Liver (tissue), 9 donors: ENCODE data around the gene MUSK. TPM values are rescaled to one million over a fixed set of nuclear protein-coding genes. Genes with fewer than 3 reads are reported as not detected.

Source experiments
- DNase-seq: peaks from one replicate; pipeline ENCODE4 v3.0.0-alpha.2; 2017; ENCODE audit warnings: low spot score
- H3K27ac ChIP-seq, 2 donors: one replicate each; pipeline ENCODE4 v1.7.0; 2013; ENCODE audit warnings: inconsistent platforms in 2 of 2, low read length in 2 of 2, control low read depth in 1 of 2, low read depth in 1 of 2, mild to moderate bottlenecking in 1 of 2
- H3K27me3 ChIP-seq, 4 donors: one replicate each; pipeline versions ENCODE4 v1.6.1 to v1.7.0; 2013; ENCODE audit warnings: low read length in 3 of 4, inconsistent platforms in 1 of 4, mild to moderate bottlenecking in 1 of 4, moderate library complexity in 1 of 4; ENCODE audit not compliant: control insufficient read depth in 4 of 4, insufficient read depth in 4 of 4
- H3K36me3 ChIP-seq, 4 donors: one replicate each; pipeline versions ENCODE4 v1.6.1 to v1.7.0; 2013; ENCODE audit warnings: low read length in 3 of 4, mild to moderate bottlenecking in 3 of 4, low read depth in 1 of 4, moderate library complexity in 1 of 4; ENCODE audit not compliant: control insufficient read depth in 4 of 4, insufficient read depth in 3 of 4
- H3K4me1 ChIP-seq, 4 donors: one replicate each; pipeline versions ENCODE4 v1.6.1 to v1.7.0; 2013; ENCODE audit warnings: low read length in 3 of 4, mild to moderate bottlenecking in 3 of 4, moderate library complexity in 1 of 4; ENCODE audit not compliant: control insufficient read depth in 4 of 4, insufficient read depth in 4 of 4
- H3K4me3 ChIP-seq, 3 donors: one replicate each; pipeline versions ENCODE4 v1.6.1 to v1.7.0; 2013; ENCODE audit warnings: low read length in 3 of 3, control low read depth in 1 of 3, low read depth in 1 of 3, mild to moderate bottlenecking in 1 of 3
- H3K9ac ChIP-seq, 2 donors: one replicate each; pipeline ENCODE4 v1.7.0; 2013; ENCODE audit warnings: low read length in 2 of 2, mild to moderate bottlenecking in 2 of 2, moderate library complexity in 2 of 2, control low read depth in 1 of 2, low read depth in 1 of 2
- H3K9me3 ChIP-seq, 4 donors: one replicate each; pipeline versions ENCODE4 v1.6.1 to v1.7.0; 2013; ENCODE audit warnings: low read length in 3 of 4; ENCODE audit not compliant: control insufficient read depth in 4 of 4
- ATF3 ChIP-seq: IDR thresholded peaks from 2 replicates; pipeline ENCODE4 v1.6.1; 2016; ENCODE audit warnings: antibody characterized with exemption
- CTCF ChIP-seq: fragments of 150-350 bp; IDR thresholded peaks from 2 replicates; pipeline ENCODE4 v1.5.1; 2017; ENCODE audit warnings: improper control_type of control experiment, low read depth, low read length; ENCODE audit not compliant: missing input control
- EGR1 ChIP-seq, 2 donors: IDR thresholded peaks; 2 replicates each; pipeline ENCODE4 v1.6.1; 2016 to 2018; ENCODE audit warnings: antibody characterized with exemption in 2 of 2, low read depth in 2 of 2
- FOXA1 ChIP-seq: IDR thresholded peaks from 2 replicates; pipeline ENCODE4 v1.6.1; 2016; ENCODE audit warnings: antibody characterized with exemption
- GABPA ChIP-seq, 2 donors: IDR thresholded peaks in 1 of 2; conservative IDR thresholded peaks in 1 of 2; 2 replicates each; pipeline ENCODE4 v1.6.1; 2016; ENCODE audit warnings: antibody characterized with exemption in 2 of 2, mild to moderate bottlenecking in 1 of 2, moderate library complexity in 1 of 2
- HNF4A ChIP-seq, 2 donors: conservative IDR thresholded peaks; 2 replicates each; pipeline ENCODE4 v1.6.1; 2016; ENCODE audit warnings: antibody characterized with exemption in 2 of 2, mild to moderate bottlenecking in 2 of 2
- HNF4G ChIP-seq: IDR thresholded peaks from 2 replicates; pipeline ENCODE4 v1.6.1; 2016; ENCODE audit warnings: antibody characterized with exemption
- JUND ChIP-seq, 2 donors: IDR thresholded peaks; 2 replicates each; pipeline ENCODE4 v1.6.1; 2016; ENCODE audit warnings: antibody characterized with exemption in 2 of 2
- NR2F2 ChIP-seq: IDR thresholded peaks from 2 replicates; pipeline ENCODE4 v1.6.1; 2016; ENCODE audit warnings: antibody characterized with exemption
- RAD21 ChIP-seq, 2 donors: IDR thresholded peaks; 2 replicates each; pipeline ENCODE4 v1.6.1; 2016; ENCODE audit warnings: antibody characterized with exemption in 2 of 2, mild to moderate bottlenecking in 2 of 2
- RXRA ChIP-seq, 2 donors: IDR thresholded peaks; 2 replicates each; pipeline ENCODE4 v1.6.1; 2017 to 2018; ENCODE audit warnings: antibody characterized with exemption in 2 of 2, mild to moderate bottlenecking in 1 of 2
- TAF1 ChIP-seq: conservative IDR thresholded peaks from 2 replicates; pipeline ENCODE4 v1.6.1; 2016; ENCODE audit warnings: antibody characterized with exemption, mild to moderate bottlenecking
- YY1 ChIP-seq: IDR thresholded peaks from 2 replicates; pipeline ENCODE4 v1.6.1; 2016; ENCODE audit warnings: antibody characterized with exemption, mild to moderate bottlenecking
- ZBTB33 ChIP-seq: IDR thresholded peaks from 2 replicates; pipeline ENCODE4 v1.6.1; 2016; ENCODE audit warnings: antibody characterized with exemption
- WGBS: extraction: QIAGEN DNeasy Blood & Tissue Kit; methylation state at CpG from one replicate; pipeline ENCODE4 v1.1.7; 2013; 5-methylcytosine and 5-hydroxymethylcytosine counted together
- polyA plus RNA-seq, 2 donors: library from polyadenylated mRNA; stranded (reverse) in 1 of 2; unstranded in 1 of 2; fragments of 200-250 nt in 1 of 2; fragments of >200 nt in 1 of 2; fragmentation: Nextera tagmentation in 1 of 2; extraction: Ambion mirVana in 1 of 2; gene quantifications; one replicate each; pipeline versions ENCODE4 v1.2.1 to v1.2.3, GENCODE V29; 2013 to 2015
- total RNA-seq, 2 donors: library from RNA; depleted of rRNA; stranded (reverse); fragments of >200 nt; gene quantifications; one replicate each; pipeline ENCODE4 v1.2.3, GENCODE V29; 2014
- donor health status: healthy.
- donor health status: healthy.
- donor health status: healthy.
- donor health status: healthy.
- donor health status: healthy.

Gene MUSK
- total and polyA plus RNA-seq, 4 donors = 0.05 to 0.17 (median 0.10) TPM; not detected in 1

- no peaks in the 10 kb centered on the region for H3K36me3 ChIP-seq
- no peak overlapping the region for H3K27ac ChIP-seq
- 72% methylated on average over 9 of the region's 9 CpGs for WGBS
- TF ChIP-seq NR2F2 (no peak), RAD21 (IDR thresholded peaks at IDR 0.05) (peak in 1 of 2 donors; percentile 27)
- DNase-seq = no peak
- no peaks in the 10 kb centered on the region for H3K9me3 ChIP-seq
- H3K27me3 ChIP-seq = no peaks in the 10 kb centered on the region
- H3K4me1 ChIP-seq = no peaks in the 10 kb centered on the region
- no peak overlapping the region for H3K4me3 ChIP-seq
- no peak overlapping the region for H3K9ac ChIP-seq
These were observed 173.6 kb downstream of the MUSK start for GRCh38 chr9:110842169-110842568.

- DNase-seq = no peak
- Histone ChIP-seq H3K27ac (no peak overlapping the region), H3K9ac (no peak overlapping the region), H3K9me3 (no peaks in the 10 kb centered on the region), H3K36me3 (no peaks in the 10 kb centered on the region), H3K4me1 (no peaks in the 10 kb centered on the region), H3K4me3 (no peak overlapping the region), H3K27me3 (no peaks in the 10 kb centered on the region)
- TF ChIP-seq FOXA1 (no peak), CTCF (no peak), HNF4G (no peak), TAF1 (no peak), ZBTB33 (no peak), GABPA (IDR thresholded peaks at IDR 0.05 in 1 of 2, conservative IDR thresholded peaks at IDR 0.05 in 1 of 2) (no peak), EGR1 (IDR thresholded peaks at IDR 0.05; ENCODE audit: low read depth in 2 of 2) (no peak), HNF4A (conservative IDR thresholded peaks at IDR 0.05) (no peak), YY1 (no peak), RAD21 (IDR thresholded peaks at IDR 0.05) (no peak), JUND (IDR thresholded peaks at IDR 0.05) (no peak)
- 42% methylated on average over 3 of the region's 3 CpGs for WGBS
These were observed 174.4 kb downstream of the MUSK start for GRCh38 chr9:110842986-110843385.

GRCh38 chr9:110844121-110844520 lies 175.5 kb downstream of the MUSK start:
- WGBS = 84% methylated on average over 1 of the region's 1 CpG
- no peaks in the 10 kb centered on the region for H3K9me3 ChIP-seq
- TF ChIP-seq RXRA (IDR thresholded peaks at IDR 0.05) = no peak
- no peak for TF ChIP-seq NR2F2
- TF ChIP-seq RAD21 (IDR thresholded peaks at IDR 0.05) = no peak
- no peak for TF ChIP-seq FOXA1
- TF ChIP-seq ATF3 = no peak
- TF ChIP-seq EGR1 (IDR thresholded peaks at IDR 0.05; ENCODE audit: low read depth in 2 of 2) = no peak

More at GRCh38 chr9:110844121-110844520, 175.5 kb downstream of the MUSK start:
- H3K9ac ChIP-seq = no peak overlapping the region
- no peaks in the 10 kb centered on the region for H3K27me3 ChIP-seq
- no peak overlapping the region for H3K27ac ChIP-seq
- H3K36me3 ChIP-seq = no peaks in the 10 kb centered on the region
- no peaks in the 10 kb centered on the region for H3K4me1 ChIP-seq
- H3K4me3 ChIP-seq = no peak overlapping the region
- no peak for DNase-seq
